ENCODE measurements around the gene PLXND1. TPM values are rescaled to one million over a fixed set of nuclear protein-coding genes. Genes with fewer than 3 reads are reported as not detected.

PLXND1 gene
- polyA plus RNA-seq, 3 donors = 30.1 to 266 (median 131) TPM

DNA sequence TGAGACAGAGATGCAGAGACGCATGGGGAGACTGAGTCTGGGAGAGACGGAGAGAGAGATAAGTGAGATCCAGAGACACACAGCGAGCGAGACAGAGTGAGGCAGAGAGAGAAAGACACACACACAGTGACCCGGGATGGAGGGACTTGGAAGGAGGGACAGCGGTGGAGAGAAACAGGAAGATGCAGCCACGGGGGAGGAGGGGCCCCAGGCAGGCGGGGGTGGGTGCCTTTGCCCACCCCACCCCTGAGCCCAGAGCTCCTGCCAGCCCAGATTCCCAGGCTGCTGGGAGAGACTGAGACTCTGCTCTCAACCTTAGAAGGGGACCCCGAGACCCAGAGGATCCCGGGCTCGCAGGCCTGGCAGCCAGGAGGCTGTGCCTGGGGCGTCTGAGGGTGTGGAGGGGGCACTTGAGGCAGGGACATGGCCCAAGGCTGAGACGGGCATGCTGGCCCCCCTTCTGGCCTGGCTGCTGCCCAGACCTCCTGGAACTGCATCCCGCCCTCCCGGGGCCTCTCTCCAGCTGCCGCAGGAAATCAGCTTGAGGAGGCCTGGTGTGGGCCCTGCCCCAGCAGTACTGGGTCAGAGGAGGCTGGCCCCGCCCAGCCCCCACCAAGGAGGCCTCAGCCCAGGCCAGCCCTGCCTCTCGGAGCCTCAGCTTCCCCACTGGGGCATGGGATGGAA, 45.4 kb downstream of the PLXND1 start:
- peak overlapping the region; percentile 43 for H3K27ac ChIP-seq (ENCODE audit: low read depth, low read length)
- WGBS, 3 donors = 28 to 52% (median 37%) methylated on average over 17 to 18 of the region's 18 CpGs

DNA sequence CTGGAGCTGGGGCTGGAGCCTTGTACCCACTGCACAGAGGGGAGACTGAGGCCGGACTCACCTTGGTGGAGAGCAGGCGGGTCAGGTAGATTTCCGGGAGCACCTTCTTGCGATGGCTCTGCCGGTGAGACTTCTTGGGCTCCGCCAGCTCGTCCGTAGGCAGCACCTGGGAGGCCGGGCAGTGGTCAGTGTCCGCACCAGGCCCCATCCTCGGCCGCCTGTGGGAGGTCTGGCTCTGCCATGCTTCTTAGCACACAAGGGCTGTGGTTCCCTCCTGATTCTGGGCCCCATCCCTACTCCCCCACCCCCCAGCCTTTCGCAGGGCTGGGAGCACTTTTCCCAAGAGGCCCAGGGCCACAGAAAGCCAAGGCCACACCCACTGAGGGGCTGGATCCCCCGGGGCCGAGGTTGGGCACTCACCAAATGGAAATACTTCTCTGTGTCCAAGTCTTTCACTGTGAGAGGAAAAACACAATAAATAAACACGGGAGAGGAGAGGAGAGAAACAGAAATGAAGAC, 46.1 kb downstream of the PLXND1 start:
- no peak overlapping the region for H3K27ac ChIP-seq (ENCODE audit: low read depth, low read length)
- WGBS, 3 donors = 63 to 76% (median 72%) methylated on average over 16 of the region's 16 CpGs

DNA sequence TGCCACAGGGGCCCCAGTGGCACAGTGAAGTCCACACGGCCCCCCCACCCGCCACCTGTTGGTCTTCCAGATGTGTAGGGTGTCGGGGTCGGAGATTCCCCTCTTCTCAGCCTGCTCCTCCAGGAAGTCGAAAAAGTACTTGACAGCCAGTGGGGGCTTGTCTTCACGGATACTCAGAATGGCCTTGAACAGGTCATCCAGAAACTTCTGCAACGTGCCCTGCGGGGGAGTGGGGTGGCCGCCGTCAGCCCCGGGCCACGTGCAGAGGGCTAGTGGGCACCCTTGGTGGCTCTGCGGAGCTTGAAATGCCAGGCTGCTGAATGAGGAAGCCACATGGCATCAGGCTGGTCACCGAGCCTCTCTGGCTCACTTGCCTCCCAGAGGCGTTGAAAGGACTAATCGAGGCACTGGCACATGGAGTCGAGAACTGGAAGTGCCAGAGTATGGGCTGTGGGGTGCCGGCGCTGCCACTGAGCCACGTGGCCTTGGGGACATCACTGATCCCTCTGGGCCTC, 46.9 kb downstream of the PLXND1 start:
- 86 to 91% (median 88%) methylated on average over 20 of the region's 20 CpGs for WGBS, 3 donors
- H3K27ac ChIP-seq (ENCODE audit: low read depth, low read length) = no peak overlapping the region

DNA sequence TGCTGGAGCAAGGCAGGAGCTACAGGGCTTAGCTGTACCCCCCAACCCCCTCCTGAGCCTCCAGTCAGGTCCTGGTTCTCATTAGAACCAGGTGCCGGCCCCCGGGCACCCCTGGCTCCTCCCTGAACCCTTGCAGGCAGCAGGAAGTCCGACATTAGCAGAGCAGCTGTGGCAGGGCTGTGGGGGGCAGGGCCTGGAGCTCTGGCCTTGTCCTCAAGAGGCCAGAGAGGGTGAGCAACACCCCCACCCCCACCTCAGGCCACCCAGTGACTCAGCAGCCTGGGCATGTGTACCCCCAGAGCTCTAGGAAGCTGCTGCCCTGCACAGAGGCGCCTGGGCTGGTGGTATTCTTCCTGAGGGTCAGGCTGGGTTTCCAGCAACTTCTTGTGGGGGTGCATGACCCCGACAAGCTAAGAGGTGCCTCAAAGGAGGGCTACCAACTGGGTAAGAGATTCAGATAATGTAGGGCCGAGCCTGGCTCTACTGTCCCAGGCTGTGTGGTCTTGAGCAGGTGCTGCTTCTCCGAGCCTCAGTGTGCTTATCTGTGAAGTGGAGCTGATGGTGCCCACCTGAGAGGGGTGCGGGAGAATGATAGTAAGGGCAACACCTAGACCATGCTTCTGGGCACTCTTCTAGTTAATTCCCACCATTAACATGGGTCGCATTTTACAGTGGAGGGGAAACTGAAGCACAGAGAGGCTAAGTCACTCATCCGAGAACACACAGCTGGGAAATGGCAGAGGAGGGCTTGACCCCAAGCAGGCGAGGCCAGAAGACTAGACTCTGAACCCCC, 47.5 kb downstream of the PLXND1 start:
- no peak overlapping the region for H3K27ac ChIP-seq (ENCODE audit: low read depth, low read length)
- WGBS, 3 donors = 66 to 75% (median 74%) methylated on average over 11 of the region's 11 CpGs

DNA sequence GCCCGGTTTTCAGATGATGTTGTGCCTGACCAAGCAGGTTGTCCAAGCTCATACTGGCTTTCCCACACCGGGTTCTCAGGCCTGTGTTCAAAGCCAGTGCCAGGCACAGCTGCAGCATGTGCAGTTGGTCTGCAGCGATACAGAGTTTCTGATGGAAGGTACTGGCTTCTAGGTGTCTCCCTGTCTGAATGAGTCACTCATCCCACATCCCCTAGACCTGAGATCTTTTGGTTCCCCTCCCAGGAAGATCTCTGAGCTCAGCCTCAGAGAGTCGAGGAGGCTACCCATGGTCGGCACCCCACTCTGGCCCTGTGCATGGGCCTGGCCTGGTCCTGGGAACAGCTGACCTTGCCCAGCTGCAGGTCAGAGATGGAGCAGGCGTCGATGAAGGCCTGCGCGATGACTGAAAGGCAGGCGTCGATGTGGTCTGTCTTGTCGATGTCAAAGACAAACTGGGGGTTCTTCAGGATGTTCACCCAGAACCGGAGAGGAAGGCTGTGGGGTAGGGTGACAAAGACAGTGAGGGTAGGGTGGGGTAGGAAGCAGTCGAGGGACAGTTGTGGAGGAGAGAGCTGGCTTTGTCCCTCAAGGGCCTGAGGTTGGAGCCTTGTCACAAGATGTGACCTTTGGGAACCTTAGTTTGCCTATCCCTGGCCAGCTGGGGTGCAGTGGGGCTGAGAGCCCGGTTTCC, 48.2 kb downstream of the PLXND1 start:
- no peak overlapping the region for H3K27ac ChIP-seq (ENCODE audit: low read depth, low read length)
- 78 to 87% (median 79%) methylated on average over 15 of the region's 15 CpGs for WGBS, 3 donors

DNA sequence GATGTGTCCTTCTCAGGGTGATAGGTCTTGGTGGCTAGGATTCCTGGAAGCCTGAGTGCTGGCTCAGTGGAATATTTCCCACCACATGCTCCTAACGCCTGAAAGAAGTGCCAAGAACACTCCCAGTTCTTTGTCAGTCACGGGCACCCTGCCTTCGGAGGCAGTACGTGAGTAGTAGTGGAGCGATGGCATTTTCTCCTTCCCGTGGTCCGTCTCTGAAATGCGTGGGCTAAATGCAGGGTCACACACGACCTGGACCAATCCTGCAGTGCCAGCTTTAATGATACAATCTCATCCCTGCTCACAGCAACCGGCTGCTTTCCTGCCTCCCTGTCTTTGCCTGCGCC, 49.0 kb downstream of the PLXND1 start:
- no peak overlapping the region for H3K27ac ChIP-seq (ENCODE audit: low read depth, low read length)
- WGBS, 3 donors = 58 to 77% (median 64%) methylated on average over 11 of the region's 11 CpGs

DNA sequence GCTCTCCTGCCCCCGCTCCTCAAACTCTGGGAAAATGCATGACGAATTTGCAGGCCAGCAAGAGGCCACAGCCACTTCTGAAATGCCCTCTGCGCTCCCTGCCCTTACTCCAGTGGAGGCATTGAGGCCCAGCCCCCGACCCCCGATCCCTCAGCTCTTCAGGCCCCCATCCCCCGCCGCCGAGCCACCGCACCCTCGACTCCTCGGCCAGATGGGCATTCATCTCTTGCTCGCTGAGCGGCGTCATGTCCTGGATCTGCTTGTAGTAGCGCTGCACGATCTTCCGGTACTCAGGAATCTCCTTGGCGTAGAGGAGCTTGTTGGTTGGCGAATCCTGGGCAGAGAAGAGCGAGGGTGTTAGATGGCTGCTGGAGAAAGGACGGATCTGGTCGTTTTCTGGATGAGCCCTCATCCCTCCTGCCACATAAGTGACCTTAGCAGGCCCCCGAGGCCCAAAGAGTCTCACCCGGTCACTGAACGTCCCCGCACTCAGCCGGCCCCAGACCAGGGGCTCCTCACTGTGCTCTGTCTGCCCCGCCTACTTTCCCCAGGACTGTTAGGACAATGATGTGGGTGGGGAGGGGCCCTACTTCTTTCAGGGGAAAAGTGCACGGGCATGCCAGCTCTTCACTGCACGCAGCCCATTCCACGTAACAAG, 49.5 kb downstream of the PLXND1 start:
- 75 to 93% (median 81%) methylated on average over 31 of the region's 31 CpGs for WGBS, 3 donors
- no peak overlapping the region for H3K27ac ChIP-seq (ENCODE audit: low read depth, low read length)

DNA sequence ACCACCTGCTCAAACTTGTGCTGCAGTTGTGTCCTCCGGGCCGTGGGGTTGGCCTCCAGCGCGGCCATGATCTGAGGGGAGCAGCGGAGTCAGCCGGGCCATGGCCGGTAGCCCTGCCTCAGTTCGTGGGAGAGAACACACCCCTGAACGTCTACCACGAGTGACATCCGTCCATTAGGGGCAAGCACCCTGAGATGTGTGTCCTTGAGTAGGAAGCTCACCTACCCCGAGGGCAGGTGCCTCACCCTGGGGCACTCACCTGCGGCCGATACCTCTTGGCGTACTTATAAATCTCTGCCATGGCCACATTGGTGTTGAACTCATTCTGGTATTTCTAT, 50.1 kb downstream of the PLXND1 start:
- WGBS, 3 donors = 92 to 95% (median 93%) methylated on average over 15 of the region's 15 CpGs
- no peak overlapping the region for H3K27ac ChIP-seq (ENCODE audit: low read depth, low read length)

DNA sequence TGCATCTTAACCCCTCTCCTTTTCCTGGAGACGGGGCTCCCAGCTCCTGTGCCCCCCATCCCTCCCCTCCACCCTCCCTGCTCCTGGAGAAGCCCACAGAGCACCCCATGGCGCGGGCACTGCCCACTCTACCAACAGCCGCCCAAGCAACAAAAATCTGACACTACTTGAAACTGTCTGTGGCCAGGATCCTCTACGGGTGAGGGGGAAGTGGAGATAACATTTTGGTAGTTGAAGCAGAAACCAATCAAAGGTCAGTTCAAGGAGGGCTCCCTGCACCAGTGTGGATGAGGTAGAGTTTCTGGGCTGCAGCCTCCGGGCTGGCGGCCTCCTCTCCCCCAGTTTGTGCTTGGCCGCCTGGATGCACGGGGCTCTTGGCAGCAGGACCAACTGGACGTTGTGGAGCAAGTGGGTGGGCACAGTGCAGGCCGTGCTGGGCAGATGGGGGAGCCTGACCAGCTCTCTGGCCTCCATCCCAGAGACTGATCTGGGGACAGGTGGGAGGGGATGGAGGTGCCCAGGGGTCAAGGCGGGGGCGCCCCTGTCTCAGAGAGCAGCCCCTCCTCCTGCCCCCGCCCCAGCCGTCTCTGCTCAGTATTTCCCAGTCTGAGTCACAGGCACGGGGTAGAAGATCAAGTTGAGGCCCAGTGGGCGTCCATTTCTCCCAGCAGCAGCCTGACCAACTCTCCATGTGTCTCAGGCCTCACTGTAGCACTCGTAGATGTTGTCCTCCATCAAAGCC, 50.7 kb downstream of the PLXND1 start:
- H3K27ac ChIP-seq (ENCODE audit: low read depth, low read length) = no peak overlapping the region
- 71 to 87% (median 78%) methylated on average over 18 of the region's 18 CpGs for WGBS, 3 donors

DNA sequence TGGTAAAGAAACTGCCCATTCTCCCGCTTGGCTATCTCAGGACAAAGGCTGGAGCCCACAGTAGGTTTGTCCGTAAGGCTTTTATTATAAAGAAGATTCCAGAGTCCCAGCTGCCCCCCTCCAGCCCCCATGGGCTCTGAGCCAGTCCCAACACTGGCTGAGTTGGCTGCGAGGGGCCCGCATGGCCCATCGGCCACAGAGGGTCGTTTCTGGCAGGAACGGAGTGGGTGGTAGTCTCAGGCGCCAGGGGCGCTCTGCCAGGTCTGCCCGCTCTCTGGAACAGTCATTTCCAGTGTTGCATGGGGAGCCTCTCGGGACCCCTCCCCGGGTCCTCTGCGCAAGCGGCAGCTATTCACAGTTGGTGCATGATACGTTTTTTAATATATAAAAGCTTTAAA, 51.3 kb downstream of the PLXND1 start:
- WGBS, 3 donors = 60 to 81% (median 66%) methylated on average over 15 of the region's 15 CpGs

DNA sequence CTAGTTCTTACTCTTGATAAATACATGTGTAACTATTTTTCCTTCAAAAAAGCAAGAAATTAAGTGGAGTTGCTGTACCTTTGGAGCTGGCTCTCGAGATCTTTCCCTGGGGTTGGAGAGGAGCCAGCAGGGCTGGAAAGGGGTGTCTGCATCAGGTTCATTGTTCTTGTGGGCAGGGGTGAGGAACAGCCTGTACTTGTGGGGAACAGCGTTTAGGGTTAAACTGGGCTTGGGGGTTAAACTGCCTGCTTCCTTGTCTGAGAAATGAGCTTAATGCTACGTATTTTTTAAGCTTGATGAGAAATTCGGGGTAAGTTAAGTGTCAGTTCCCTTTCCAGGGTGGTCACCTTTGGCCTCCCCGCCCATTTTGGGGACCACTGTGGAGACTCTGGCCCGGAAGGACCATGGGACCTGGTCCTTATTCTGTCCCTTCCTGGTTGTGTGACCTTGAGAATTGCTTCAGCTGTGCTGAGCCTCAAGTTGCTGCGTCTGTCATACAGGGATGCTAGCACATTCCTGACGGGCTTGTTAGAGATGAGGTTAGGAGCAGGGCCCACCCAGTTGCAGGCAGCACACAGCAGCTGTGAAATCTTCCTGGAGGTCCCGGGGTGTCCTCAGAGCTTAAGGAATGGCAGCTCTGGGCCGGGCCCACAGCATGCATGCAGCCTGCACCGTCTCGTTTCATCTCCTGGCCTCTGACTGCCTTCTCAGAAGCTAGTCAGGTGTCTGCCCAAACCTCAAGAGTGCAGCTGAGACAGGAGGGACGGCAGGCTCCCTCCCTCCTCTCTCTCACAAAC, 51.9 kb downstream of the PLXND1 start:
- H3K27ac ChIP-seq (ENCODE audit: low read depth, low read length) = no peak overlapping the region
- WGBS, 3 donors = 48 to 60% (median 58%) methylated on average over 13 of the region's 13 CpGs

More for the DNA sequence above, 51.3 kb downstream of the PLXND1 start:
- H3K27ac ChIP-seq (ENCODE audit: low read depth, low read length) = no peak overlapping the region

DNA sequence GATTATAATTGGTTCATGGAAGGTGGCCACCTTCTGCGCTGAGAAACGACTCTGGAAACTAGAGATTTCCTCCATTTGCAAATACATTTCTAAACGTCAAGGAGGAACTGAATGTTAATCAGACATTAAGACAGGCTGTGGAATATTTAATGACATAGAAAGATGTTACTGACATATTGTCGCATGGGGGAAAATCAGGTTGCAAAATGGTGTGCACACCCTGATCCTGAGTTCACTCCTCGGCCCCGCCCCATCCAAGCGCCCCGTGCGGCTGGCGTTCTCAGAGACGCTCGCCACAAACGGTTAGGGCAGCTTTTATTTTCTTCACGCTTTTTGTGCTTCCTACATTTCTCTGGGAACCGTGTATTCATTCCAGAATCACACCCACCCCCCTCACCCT, 52.8 kb downstream of the PLXND1 start:
- H3K27ac ChIP-seq (ENCODE audit: low read depth, low read length) = no peak overlapping the region
- WGBS, 3 donors = 44 to 65% (median 45%) methylated on average over 15 of the region's 15 CpGs

DNA sequence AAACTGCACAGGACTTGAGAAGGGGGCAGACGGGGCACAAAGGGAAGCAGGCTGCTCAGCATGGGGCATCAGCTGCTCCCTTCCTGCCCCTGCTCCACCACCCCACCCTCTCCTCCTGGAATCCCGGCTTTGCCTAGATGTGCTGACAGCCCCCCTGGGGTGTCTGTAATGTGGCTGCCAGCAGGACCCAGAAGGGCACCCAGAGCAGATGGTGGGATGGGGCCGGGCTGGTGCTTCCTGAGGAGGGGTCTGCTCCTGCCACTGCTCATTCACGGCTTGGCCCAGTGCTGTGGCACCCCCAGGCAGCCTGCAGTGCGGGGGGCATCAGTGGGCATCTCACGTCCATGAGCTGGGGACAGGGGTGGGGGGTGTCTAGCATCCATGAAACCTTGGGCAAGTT, 53.3 kb downstream of the PLXND1 start:
- H3K27ac ChIP-seq (ENCODE audit: low read depth, low read length) = no peak overlapping the region
- 73 to 78% (median 75%) methylated on average over 6 of the region's 6 CpGs for WGBS, 3 donors

DNA sequence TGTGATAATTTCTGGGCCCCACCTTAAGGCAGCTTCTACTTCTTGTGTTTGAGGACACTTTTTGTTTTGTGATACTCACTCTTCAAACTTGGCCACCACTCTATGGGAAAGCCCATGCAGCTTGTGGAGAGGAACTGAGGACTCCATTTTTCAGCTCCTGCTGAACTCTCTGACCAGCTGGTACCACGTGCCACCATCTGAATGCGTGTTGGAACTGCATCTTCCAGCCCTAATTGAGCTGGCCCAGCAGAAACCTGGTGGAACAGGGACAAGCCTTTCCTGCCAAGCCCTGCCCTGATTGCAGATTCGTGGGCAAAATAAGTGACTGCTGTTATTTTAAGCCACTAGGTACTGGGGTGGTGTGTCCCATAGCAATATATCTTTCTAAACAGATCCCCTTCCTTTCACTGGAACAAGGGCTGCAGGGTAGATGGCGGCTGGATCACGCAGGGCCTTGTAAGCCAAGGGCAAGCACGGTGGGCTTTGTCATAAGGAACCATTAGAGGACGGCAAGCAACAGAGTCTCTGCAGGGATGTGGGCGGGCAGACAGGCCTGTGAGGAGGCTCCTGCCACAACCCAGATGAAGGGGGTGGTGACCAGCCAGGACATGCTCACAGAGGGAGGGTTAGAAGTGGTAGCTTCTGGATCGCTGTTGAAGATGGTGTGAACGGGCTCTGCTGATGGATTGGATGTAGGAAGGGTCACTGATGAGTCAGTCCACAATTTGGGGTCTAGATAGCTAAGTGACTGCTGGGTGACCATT, 54.0 kb downstream of the PLXND1 start:
- no peak overlapping the region for H3K27ac ChIP-seq (ENCODE audit: low read depth, low read length)
- 70 to 81% (median 71%) methylated on average over 10 of the region's 10 CpGs for WGBS, 3 donors

DNA sequence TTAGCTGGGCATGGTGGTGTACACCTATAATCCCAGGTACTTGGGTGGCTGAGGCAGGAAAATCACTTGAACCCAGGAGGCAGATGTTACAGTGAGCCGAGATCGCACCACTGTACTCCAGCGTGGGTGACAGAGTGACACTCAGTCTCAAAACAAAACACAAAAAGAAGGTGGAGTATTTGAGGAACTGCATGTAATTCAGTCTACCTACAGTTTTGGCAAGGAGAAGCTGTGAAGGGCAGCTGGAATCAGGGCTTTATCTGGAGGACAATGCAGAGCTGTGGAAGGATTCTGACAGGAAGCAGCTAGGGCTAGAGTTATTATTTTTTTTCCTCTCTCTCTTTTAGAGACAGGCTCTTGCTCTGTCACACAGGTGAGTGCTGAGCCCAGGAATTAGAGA, 56.7 kb downstream of the PLXND1 start:
- 76 to 86% (median 83%) methylated on average over 3 of the region's 3 CpGs for WGBS, 3 donors
- no peak overlapping the region for H3K27ac ChIP-seq (ENCODE audit: low read depth, low read length)

DNA sequence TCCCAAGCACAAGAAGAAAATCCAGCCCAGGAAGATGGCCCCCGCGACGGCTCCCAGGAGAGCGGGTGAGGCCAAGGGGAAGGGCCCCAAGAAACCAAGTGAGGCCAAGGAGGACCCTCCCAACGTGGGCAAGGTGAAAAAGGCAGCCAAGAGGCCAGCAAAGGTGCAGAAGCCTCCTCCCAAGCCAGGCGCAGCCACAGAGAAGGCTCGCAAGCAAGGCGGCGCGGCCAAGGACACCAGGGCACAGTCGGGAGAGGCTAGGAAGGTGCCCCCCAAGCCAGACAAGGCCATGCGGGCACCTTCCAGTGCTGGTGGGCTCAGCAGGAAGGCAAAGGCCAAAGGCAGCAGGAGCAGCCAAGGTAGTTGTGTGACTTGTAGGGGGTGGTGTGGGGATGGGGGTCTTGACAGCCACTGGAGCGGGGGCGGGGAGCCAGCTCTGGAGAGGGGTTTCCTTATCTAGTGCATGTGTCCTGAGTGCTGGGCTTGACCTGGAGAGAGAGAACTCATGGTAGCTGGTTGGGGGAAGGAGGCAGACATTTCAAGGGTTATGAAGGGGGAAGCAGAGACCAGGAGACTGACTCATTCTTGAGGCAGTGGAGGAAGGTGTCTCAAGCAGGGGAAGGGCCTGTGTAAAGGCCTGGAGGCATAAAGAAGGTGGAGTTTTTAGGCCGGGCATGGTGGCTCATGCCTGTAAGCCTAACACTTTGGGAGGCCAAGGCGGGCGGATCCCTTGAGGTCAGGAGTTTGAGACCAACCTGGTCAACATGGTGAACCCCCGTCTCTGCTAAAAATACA, 57.3 kb downstream of the PLXND1 start:
- 88 to 93% (median 89%) methylated on average over 18 of the region's 18 CpGs for WGBS, 3 donors
- H3K27ac ChIP-seq (ENCODE audit: low read depth, low read length) = no peak overlapping the region

All from adipose tissue (tissue), 3 donors.